ENCODE data around the gene MAPKBP1. TPM values are rescaled to one million over a fixed set of nuclear protein-coding genes. Genes with fewer than 3 reads are reported as not detected.
A peak's percentile ranks its signal among the peaks of the same experiment; 100 is the strongest.
"Not testable (repeated sequence)": the region's sequence is repeated elsewhere in the genome, so short reads cannot be mapped to it uniquely, and the experiment has no call there.

The MAPKBP1 gene
- total RNA-seq, 2 experiments from 2014 or later, result 32.0 to 36.6 TPM

GRCh38 chr15:41827880-41828806 lies 53.9 kb downstream of the MAPKBP1 start, which contains the start of gene JMJD7:
Gene JMJD7, plus strand, starts transcription at chr15:41828092. Its CDS starts 33 bp downstream, at chr15:41828125.
- Mint-ChIP-seq H3K4me3 (peak within 1 kb of the TSS; percentile 89), H3K9me3 (no peaks in the 10 kb centered on the region), H3K36me3 (peaks cover 11% of the 10 kb centered on the region), H3K27me3 (no peaks in the 10 kb centered on the region), H3K4me1 (peaks cover 36% of the 10 kb centered on the region), H3K27ac (peak within 1 kb of the TSS; percentile 84)
- POLR2A ChIA-PET, result interaction anchor here (0.8 to 5.6 kb wide), 4 partner anchors 18 to 126 kb away, joined by 3 to 27 read pairs (median 5); partner anchors contain the start of gene MAPKBP1
- peak; percentile 97 for DNase-seq
- ATAC-seq (ENCODE audit: low read depth), result peak; percentile 68

- POLR2A ChIA-PET, result interaction anchor here (5.6 kb wide), 1 partner anchor 55 kb away, joined by 27 read pairs; the partner anchor contains the start of gene MAPKBP1
- Mint-ChIP-seq H3K27me3 (no peaks in the 10 kb centered on the region), H3K4me1 (peaks cover 39% of the 10 kb centered on the region), H3K9me3 (no peaks in the 10 kb centered on the region), H3K4me3 (peak overlapping the region; percentile 89), H3K27ac (peak overlapping the region; percentile 84), H3K36me3 (peaks cover 14% of the 10 kb centered on the region)
- DNase-seq (no peak), ATAC-seq (ENCODE audit: low read depth) (no peak)
Observed at GRCh38 chr15:41828807-41829141, 54.5 kb downstream of the MAPKBP1 start.

- no peaks in the 10 kb centered on the region for H3K9me3 Mint-ChIP-seq
- POLR2A ChIA-PET, result interaction anchor here (0.6 to 5.6 kb wide), 2 partner anchors 56 to 156 kb away, joined by 4 to 27 read pairs; partner anchors contain the start of gene MAPKBP1
- ATAC-seq (ENCODE audit: low read depth) (no peak), DNase-seq (no peak)
- no peak overlapping the region for H3K27ac Mint-ChIP-seq
- H3K4me3 Mint-ChIP-seq, result peak overlapping the region; percentile 25
- H3K36me3 Mint-ChIP-seq, result peaks cover 16% of the 10 kb centered on the region
- H3K4me1 Mint-ChIP-seq, result peaks cover 41% of the 10 kb centered on the region
- no peaks in the 10 kb centered on the region for H3K27me3 Mint-ChIP-seq
Observed at GRCh38 chr15:41829959-41830646, 55.8 kb downstream of the MAPKBP1 start.

- H3K4me3 Mint-ChIP-seq, result peak overlapping the region; percentile 62
- DNase-seq (peak; percentile 68), ATAC-seq (ENCODE audit: low read depth) (peak; percentile 66)
- H3K9me3 Mint-ChIP-seq, H3K27me3 Mint-ChIP-seq: not testable (repeated sequence)
- H3K36me3 Mint-ChIP-seq, result peaks cover 16% of the 10 kb centered on the region
- H3K27ac Mint-ChIP-seq, result peak overlapping the region; percentile 82
- POLR2A ChIA-PET, result interaction anchor here (0.6 to 5.6 kb wide), 9 partner anchors 20 to 74 kb away, joined by 3 to 27 read pairs (median 4); partner anchors contain the start of gene MAPKBP1
- H3K4me1 Mint-ChIP-seq, result peaks cover 45% of the 10 kb centered on the region
Observed at GRCh38 chr15:41831291-41831690, 57.0 kb downstream of the MAPKBP1 start.

- Mint-ChIP-seq H3K9me3 (no peaks in the 10 kb centered on the region), H3K4me3 (peak overlapping the region; percentile 62)
Observed at GRCh38 chr15:41832208-41832607, 57.9 kb downstream of the MAPKBP1 start.

GRCh38 chr15:41832875-41833274 lies 58.6 kb downstream of the MAPKBP1 start:
- Mint-ChIP-seq H3K4me1 (peaks cover 42% of the 10 kb centered on the region), H3K27me3 (no peaks in the 10 kb centered on the region), H3K4me3 (no peak overlapping the region), H3K9me3 (no peaks in the 10 kb centered on the region), H3K27ac (peak overlapping the region; percentile 10), H3K36me3 (peaks cover 19% of the 10 kb centered on the region)
- ATAC-seq (ENCODE audit: low read depth) (no peak), DNase-seq (no peak)
- POLR2A ChIA-PET, result no interaction called here

More at GRCh38 chr15:41832208-41832607, 57.9 kb downstream of the MAPKBP1 start:
- POLR2A ChIA-PET, result interaction anchor here (0.9 to 5.6 kb wide), 6 partner anchors 19 to 73 kb away, joined by 3 to 27 read pairs (median 6); partner anchors contain the start of gene MAPKBP1
- Mint-ChIP-seq H3K27ac (peak overlapping the region; percentile 82), H3K36me3 (peaks cover 17% of the 10 kb centered on the region), H3K27me3 (no peaks in the 10 kb centered on the region), H3K4me1 (peaks cover 44% of the 10 kb centered on the region)
- ATAC-seq (ENCODE audit: low read depth) (no peak), DNase-seq (no peak)

GRCh38 chr15:41834096-41834495 lies 59.8 kb downstream of the MAPKBP1 start:
- no peak overlapping the region for H3K4me3 Mint-ChIP-seq
- no peak overlapping the region for H3K27ac Mint-ChIP-seq

GRCh38 chr15:41836073-41836472 lies 61.8 kb downstream of the MAPKBP1 start:
- no peaks in the 10 kb centered on the region for H3K9me3 Mint-ChIP-seq
- ATAC-seq (ENCODE audit: low read depth) (no peak), DNase-seq (no peak)
- POLR2A ChIA-PET, result no interaction called here
- H3K27me3 Mint-ChIP-seq, result no peaks in the 10 kb centered on the region
- no peak overlapping the region for H3K4me3 Mint-ChIP-seq
- no peak overlapping the region for H3K27ac Mint-ChIP-seq
- peaks cover 16% of the 10 kb centered on the region for H3K36me3 Mint-ChIP-seq
- peaks cover 29% of the 10 kb centered on the region for H3K4me1 Mint-ChIP-seq

More at GRCh38 chr15:41834096-41834495, 59.8 kb downstream of the MAPKBP1 start:
- H3K9me3 Mint-ChIP-seq, result no peaks in the 10 kb centered on the region
- H3K36me3 Mint-ChIP-seq, result peaks cover 18% of the 10 kb centered on the region
- H3K27me3 Mint-ChIP-seq, result no peaks in the 10 kb centered on the region
- no peak for ATAC-seq (ENCODE audit: low read depth)
- no peak for DNase-seq
- peaks cover 35% of the 10 kb centered on the region for H3K4me1 Mint-ChIP-seq
- POLR2A ChIA-PET, result no interaction called here

- H3K4me3 Mint-ChIP-seq, result no peak overlapping the region
- H3K27me3 Mint-ChIP-seq, result no peaks in the 10 kb centered on the region
- DNase-seq (no peak), ATAC-seq (ENCODE audit: low read depth) (no peak)
- H3K36me3 Mint-ChIP-seq, result peaks cover 16% of the 10 kb centered on the region
- H3K9me3 Mint-ChIP-seq, result no peaks in the 10 kb centered on the region
- H3K27ac Mint-ChIP-seq, result no peak overlapping the region
- H3K4me1 Mint-ChIP-seq, result peaks cover 22% of the 10 kb centered on the region
- POLR2A ChIA-PET, result no interaction called here
Observed at GRCh38 chr15:41836713-41837454, 62.6 kb downstream of the MAPKBP1 start.

GRCh38 chr15:41838400-41838897 lies 64.2 kb downstream of the MAPKBP1 start, which contains the start of gene PLA2G4B:
Gene PLA2G4B, plus strand, starts transcription at chr15:41838847. Its CDS starts 67 bp downstream, at chr15:41838914.
- DNase-seq (no peak), ATAC-seq (ENCODE audit: low read depth) (no peak)
- Mint-ChIP-seq H3K27me3 (no peaks in the 10 kb centered on the region), H3K27ac (no peak within 1 kb of the TSS), H3K4me1 (peaks cover 9% of the 10 kb centered on the region), H3K4me3 (no peak within 1 kb of the TSS), H3K36me3 (peaks cover 8% of the 10 kb centered on the region), H3K9me3 (no peaks in the 10 kb centered on the region)
- POLR2A ChIA-PET, result no interaction called here

- POLR2A ChIA-PET, result no interaction called here
- DNase-seq (no peak), ATAC-seq (ENCODE audit: low read depth) (no peak)
- H3K9me3 Mint-ChIP-seq, result no peaks in the 10 kb centered on the region
- H3K27ac Mint-ChIP-seq, result no peak overlapping the region
- no peak overlapping the region for H3K4me3 Mint-ChIP-seq
- peaks cover 3% of the 10 kb centered on the region for H3K36me3 Mint-ChIP-seq
- H3K27me3 Mint-ChIP-seq, result no peaks in the 10 kb centered on the region
- H3K4me1 Mint-ChIP-seq, result peaks cover 4% of the 10 kb centered on the region
Observed at GRCh38 chr15:41839781-41840491, 65.7 kb downstream of the MAPKBP1 start.

GRCh38 chr15:41840673-41841072 lies 66.4 kb downstream of the MAPKBP1 start:
- POLR2A ChIA-PET, result no interaction called here
- DNase-seq, result no peak
- Mint-ChIP-seq H3K9me3 (no peaks in the 10 kb centered on the region), H3K27me3 (no peaks in the 10 kb centered on the region), H3K36me3 (peaks cover 3% of the 10 kb centered on the region), H3K4me1 (peaks cover 2% of the 10 kb centered on the region), H3K4me3 (no peak overlapping the region), H3K27ac (no peak overlapping the region)
- no peak for ATAC-seq (ENCODE audit: low read depth)

All from activated naive CD8-positive, alpha-beta T cell treated with anti-CD3 and anti-CD28 coated beads, Interleukin-2, amount 10 ng/mL, durations not matched to agents 7 days and 5 days (primary cell).